GM18861 (cell line): ENCODE data around the gene NECTIN4.
A peak's percentile ranks its signal among the peaks of the same experiment; 100 is the strongest.
"Not testable (repeated sequence)": the region's sequence is repeated elsewhere in the genome, so short reads cannot be mapped to it uniquely, and the experiment has no call there.

Experiments used
- ATAC-seq: cut with Tn5 transposase; IDR thresholded peaks from one replicate; pipeline ENCODE4 v1.9.1; 2021; ENCODE audit not compliant: unreplicated experiment

The NECTIN4 gene

GRCh38 chr1:161089251-161089924 is at the start of gene NECTIN4:
TSS of gene NECTIN4 (minus strand) at chr1:161089558. CDS start at chr1:161089296, 262 bp downstream.
- ATAC-seq: no peak

- no peak for ATAC-seq
Measured at GRCh38 chr1:161138431-161138830, 49.1 kb upstream of the NECTIN4 start.

- ATAC-seq: no peak
Measured at GRCh38 chr1:161137881-161138280, 48.5 kb upstream of the NECTIN4 start.

GRCh38 chr1:161133220-161133740 is 43.9 kb upstream of the NECTIN4 start:
- ATAC-seq: no peak

- peak; percentile 96 for ATAC-seq
Measured at GRCh38 chr1:161132410-161133219, 43.3 kb upstream of the NECTIN4 start, which contains the start of gene DEDD. TSS of gene DEDD (minus strand) at chr1:161132667. CDS start at chr1:161124462, 8,205 bp downstream.

- no peak for ATAC-seq
Measured at GRCh38 chr1:161131523-161132409, 42.4 kb upstream of the NECTIN4 start.

- ATAC-seq: no peak
Measured at GRCh38 chr1:161130266-161130665, 40.9 kb upstream of the NECTIN4 start.

GRCh38 chr1:161128591-161129420 is 39.4 kb upstream of the NECTIN4 start:
- ATAC-seq: no peak

GRCh38 chr1:161127649-161128048 is 38.3 kb upstream of the NECTIN4 start:
- no peak for ATAC-seq

- no peak for ATAC-seq
Measured at GRCh38 chr1:161122967-161123366, 33.6 kb upstream of the NECTIN4 start.

GRCh38 chr1:161121834-161122233 is 32.5 kb upstream of the NECTIN4 start:
- ATAC-seq: no peak

GRCh38 chr1:161121042-161121650 is 31.8 kb upstream of the NECTIN4 start:
- ATAC-seq: no peak

- ATAC-seq: peak; percentile 53
Measured at GRCh38 chr1:161119092-161119903, 29.9 kb upstream of the NECTIN4 start.

GRCh38 chr1:161117759-161118581 is 28.6 kb upstream of the NECTIN4 start, which contains the start of the genes NIT1 and PFDN2:
TSS of gene NIT1 (plus strand) at chr1:161118105. CDS start at chr1:161118177, 72 bp downstream.
TSS of gene PFDN2 (minus strand) at chr1:161118037. CDS start at chr1:161118026, 11 bp downstream.
- peak; percentile 65 for ATAC-seq

- ATAC-seq: not testable (repeated sequence)
Measured at GRCh38 chr1:161115961-161116360, 26.6 kb upstream of the NECTIN4 start.

- no peak for ATAC-seq
Measured at GRCh38 chr1:161115132-161115711, 25.9 kb upstream of the NECTIN4 start.

- no peak for ATAC-seq
Measured at GRCh38 chr1:161114556-161114955, 25.2 kb upstream of the NECTIN4 start.
